GM19238 (cell line): ENCODE data around the gene SASH1.

Source experiments
- DNase-seq: peaks from one replicate; pipeline ENCODE4 v3.0.0; 2011; ENCODE audit warnings: low spot score; ENCODE audit not compliant: insufficient read length

The SASH1 gene

GRCh38 chr6:148457137-148457842 is 114.7 kb downstream of the SASH1 start:
- DNase-seq: no peak

DNA sequence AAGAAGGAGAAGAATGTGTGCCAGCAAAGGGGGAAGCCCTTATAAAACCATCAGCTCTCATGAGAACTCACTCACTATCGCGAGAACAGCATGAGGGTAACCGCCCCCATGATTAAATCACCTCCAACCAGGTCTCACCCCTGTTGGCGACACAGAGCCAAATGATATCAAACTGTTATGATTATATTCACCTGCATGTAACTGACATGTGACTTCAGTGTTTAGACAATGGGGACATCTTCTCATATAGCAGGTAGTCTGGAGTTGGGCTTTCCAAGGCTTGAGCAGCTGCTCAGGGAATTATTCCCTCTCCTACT is 115.2 kb downstream of the SASH1 start:
- DNase-seq: no peak

GRCh38 chr6:148459238-148459637 is 116.6 kb downstream of the SASH1 start:
- DNase-seq: no peak

DNA sequence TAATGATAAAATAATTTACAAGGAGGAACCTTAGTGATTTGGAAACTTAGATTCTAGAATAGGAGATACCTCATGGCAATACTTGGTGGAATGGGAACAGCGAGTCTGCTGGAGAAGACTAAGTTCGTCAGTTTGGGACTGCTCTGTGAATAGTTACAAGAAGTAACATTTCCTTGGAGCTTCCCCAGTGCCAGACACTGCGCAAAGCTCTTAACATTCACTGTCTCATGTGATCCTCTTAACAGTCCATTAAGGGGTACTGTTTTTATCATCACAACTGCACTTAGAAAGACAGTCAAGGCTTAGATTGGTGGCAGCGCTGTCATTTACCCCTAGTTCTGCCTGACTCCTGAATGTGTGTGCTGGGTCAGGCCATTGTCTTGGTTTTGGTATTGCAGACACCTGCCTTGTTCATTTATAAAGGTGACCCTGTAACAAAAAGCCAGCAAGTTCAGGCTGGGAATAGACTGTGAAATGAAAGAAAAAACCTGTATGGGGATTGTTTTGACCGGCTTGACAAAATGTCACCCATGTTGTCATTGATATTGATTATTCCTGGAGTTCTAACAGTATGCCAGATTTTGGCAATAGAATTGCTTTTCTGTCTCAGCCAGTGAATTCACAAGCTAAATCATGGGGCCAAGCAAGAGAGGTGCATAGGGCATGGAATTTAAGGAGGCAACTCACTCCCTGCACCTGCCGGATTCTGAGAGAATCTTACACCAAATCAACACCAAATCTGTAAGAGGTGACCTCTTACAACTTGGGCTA is 118.4 kb downstream of the SASH1 start:
- DNase-seq: no peak

DNA sequence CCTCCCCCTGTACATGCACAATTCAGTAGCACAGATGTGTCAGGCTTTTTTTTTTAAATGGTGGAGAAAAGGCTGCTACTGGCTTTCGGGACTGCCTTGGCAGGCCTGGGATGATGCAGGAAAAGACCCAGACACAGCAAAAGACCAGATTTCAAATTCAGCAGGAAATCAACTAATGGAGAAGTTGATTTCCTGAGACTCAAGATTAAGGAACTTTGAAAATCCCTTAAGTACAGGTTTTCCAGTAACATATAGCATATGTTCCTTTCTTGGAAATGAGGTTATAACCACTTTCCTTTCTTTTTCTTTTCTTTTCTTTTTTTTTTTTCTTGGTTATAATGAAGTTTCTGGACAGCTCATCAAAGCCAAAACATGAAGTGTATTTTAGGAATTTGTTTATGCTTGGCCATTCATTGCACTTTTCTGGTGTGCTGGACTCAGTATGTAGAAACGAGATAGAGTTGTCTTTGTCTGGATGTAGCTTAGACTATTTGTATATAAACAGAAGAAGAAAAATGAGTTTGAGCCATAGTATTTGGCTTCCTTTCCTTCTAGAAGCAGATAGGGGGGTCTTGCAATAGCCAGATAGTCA is 119.4 kb downstream of the SASH1 start:
- DNase-seq: no peak

- no peak for DNase-seq
These were observed 121.0 kb downstream of the SASH1 start for GRCh38 chr6:148463671-148464070.

GRCh38 chr6:148464319-148465010 is 121.8 kb downstream of the SASH1 start:
- peak; percentile 27 for DNase-seq

DNA sequence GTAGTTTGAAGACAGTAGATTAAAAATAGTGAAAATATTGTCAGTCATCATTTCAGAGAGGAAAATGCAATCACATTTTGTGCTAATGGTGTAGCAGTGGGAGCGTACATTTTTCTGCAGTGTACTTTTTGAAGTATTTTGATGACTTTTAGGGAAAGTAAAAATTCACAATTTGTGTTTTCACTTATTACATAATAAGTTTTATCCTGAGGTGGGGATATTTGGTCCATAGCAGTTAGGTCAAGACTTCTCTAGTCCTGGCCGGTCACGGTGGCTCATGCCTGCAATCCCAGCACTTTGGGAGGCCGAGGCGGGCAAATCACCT is 122.3 kb downstream of the SASH1 start:
- no peak for DNase-seq

DNA sequence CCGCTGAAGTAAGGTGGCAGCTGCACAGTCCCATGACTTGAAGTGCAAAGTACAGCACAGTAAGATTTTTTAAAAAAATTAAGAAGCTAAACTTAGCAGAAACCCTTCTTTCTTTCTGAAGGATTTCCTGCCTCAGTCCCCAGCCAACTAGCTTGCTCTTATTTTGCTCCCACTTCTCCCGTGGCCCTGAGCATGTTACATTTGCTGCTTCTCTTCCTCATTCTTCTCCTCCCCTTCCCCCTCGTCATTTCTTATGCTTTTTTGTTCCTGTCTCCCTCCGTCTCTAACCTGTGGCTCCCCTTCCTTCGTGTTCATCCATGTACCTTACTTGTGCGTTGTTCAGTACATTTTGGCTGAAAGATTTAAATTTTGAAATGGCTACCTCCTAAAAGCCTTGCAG is 123.0 kb downstream of the SASH1 start:
- DNase-seq: no peak

- DNase-seq: no peak
These were observed 123.5 kb downstream of the SASH1 start for GRCh38 chr6:148466158-148466557.

DNA sequence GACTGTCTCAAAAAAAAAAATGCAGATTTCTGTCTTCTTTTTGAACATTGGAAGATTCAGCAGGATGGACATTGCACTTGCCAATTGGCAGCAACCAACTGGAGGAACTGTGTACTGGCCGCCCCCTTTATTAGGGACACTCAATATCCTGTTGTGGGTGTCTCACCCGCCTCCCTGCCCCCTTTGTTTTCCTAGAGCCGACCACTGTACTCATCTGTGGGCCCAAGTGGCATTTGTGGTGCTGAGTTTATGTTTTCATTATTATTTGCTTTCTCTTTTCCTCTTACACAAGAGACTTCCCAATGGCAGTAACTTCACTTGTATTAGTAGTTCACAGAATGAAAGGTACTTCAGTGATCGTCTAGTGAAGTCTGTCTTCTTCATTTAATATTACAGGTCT is 125.3 kb downstream of the SASH1 start:
- no peak for DNase-seq

GRCh38 chr6:148470156-148470555 is 127.5 kb downstream of the SASH1 start:
- DNase-seq: no peak

GRCh38 chr6:148470606-148471465 is 128.2 kb downstream of the SASH1 start:
- DNase-seq: no peak

DNA sequence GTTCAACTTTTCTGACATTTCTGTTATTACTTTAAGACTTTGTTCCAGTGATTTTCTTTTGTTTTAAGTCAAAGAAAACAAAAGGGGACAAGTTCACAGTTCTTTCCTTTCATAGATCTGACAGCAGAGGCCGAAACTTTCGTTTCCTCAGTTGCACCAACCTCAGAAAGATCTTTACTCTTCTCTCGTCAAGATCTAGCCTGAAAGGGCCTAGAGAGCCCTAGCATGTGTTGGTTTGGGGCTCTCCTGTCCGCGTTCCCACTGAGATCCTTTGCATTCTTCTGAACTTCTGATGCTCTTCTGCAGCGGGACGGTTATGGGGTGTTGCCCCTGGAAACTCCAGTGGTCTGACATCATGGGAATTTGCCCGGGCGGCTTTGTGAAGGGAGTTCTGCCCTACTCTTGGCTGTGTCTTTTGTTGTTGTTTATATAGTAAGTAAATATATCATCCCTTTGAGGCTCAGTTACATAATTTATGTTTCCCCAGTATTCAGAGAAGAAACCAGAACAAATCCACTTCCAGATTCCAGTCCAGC is 129.1 kb downstream of the SASH1 start:
- no peak for DNase-seq

GRCh38 chr6:148472171-148473105 is 129.8 kb downstream of the SASH1 start:
- DNase-seq: no peak

DNA sequence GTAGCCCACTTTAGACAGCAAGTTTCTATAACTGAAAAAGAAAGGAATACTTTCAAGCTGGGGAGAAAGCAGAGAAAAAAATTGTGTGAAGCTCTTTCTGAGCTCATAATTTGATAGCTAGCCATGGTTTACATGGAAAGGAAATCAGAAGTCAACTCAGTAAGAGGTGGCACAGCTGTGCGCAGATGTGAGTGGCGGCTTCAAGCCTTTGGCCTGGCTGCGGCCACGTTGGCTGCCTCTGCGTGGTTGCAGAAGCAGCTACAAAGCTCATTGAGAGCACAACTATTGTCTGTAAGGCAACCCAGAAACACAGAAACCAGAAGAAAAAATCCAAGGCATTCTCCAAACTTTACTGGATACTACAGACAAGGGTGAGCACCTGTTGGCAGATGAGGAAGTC is 136.9 kb downstream of the SASH1 start:
- DNase-seq: no peak

DNA sequence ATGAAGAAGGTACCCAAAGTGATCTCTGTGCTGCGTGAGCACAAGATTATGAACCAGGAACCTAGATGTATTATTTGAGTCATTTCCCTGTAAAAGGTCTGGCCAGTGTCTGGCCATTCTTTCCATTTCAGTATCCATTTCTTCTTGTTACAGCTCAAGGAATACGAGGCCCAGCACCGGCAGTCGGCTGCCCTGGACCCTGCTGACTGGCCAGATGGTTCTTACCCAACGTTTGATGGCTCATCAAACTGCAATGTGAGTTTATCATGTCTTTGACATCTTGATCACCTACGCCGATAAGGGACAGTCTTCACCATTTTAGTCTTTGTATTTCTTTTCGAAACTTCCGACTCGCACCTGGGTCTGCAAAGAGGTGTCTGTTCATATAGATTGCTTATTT is 144.8 kb downstream of the SASH1 start:
- DNase-seq: no peak

- no peak for DNase-seq
These were observed 149.1 kb downstream of the SASH1 start for GRCh38 chr6:148491638-148492251.

- no peak for DNase-seq
These were observed 150.1 kb downstream of the SASH1 start for GRCh38 chr6:148492654-148493290.
